ENCODE measurements around the gene PITX2. TPM values are rescaled to one million over a fixed set of nuclear protein-coding genes. Genes with fewer than 3 reads are reported as not detected.

Gene PITX2
- total and polyA plus RNA-seq, 7 experiments from 2014 or later = not detected

- H3K9me3 Mint-ChIP-seq = peaks cover 0 to 66% (median 23%) of the 10 kb centered on the region in 11 donors
- Histone ChIP-seq H3K4me3 (ENCODE audit: low read length) (no peak overlapping the region), H3K9me3 (ENCODE audit: control insufficient read depth in 2 of 3, low read length in 3 of 3) (no peaks in the 10 kb centered on the region), H3K27ac (ENCODE audit: low read depth, low read length) (no peak overlapping the region), H3K4me1 (ENCODE audit: control insufficient read depth in 2 of 2, insufficient read depth in 2 of 2, low read length in 2 of 2) (no peaks in the 10 kb centered on the region), H3K36me3 (ENCODE audit: control insufficient read depth in 2 of 3, insufficient read depth in 3 of 3, low read length in 3 of 3) (no peaks in the 10 kb centered on the region), H3K27me3 (ENCODE audit: control insufficient read depth in 2 of 2, insufficient read depth in 2 of 2, low read length in 2 of 2) (peaks cover 4 to 53% of the 10 kb centered on the region in 2 donors)
- peaks cover 5 to 20% (median 12%) of the 10 kb centered on the region in 7 donors for H3K4me1 Mint-ChIP-seq
- peak overlapping the region in 1 of 10 donors; percentile 37 for H3K4me3 Mint-ChIP-seq
- CTCF ChIA-PET = no interaction called here
- DNase-seq (no peak), ATAC-seq (no peak)
- peaks cover 76 to 92% (median 79%) of the 10 kb centered on the region in 5 donors for H3K27me3 Mint-ChIP-seq
- intact Hi-C loops (cut with micrococcal nuclease) = no loop called here
- POLR2A ChIA-PET = no interaction called here
- peak overlapping the region in 1 of 9 donors; percentile 56 for H3K27ac Mint-ChIP-seq
- peaks cover 0 to 29% (median 9%) of the 10 kb centered on the region in 5 donors for H3K36me3 Mint-ChIP-seq
These were observed 14.0 kb upstream of the PITX2 start for GRCh38 chr4:110636680-110637407.

- POLR2A ChIA-PET = no interaction called here
- H3K4me1 Mint-ChIP-seq = peaks cover 8 to 26% (median 14%) of the 10 kb centered on the region in 7 donors
These were observed 13.3 kb upstream of the PITX2 start for GRCh38 chr4:110636171-110636679.

GRCh38 chr4:110635163-110635865, 12.4 kb upstream of the PITX2 start:
- H3K27me3 ChIP-seq (ENCODE audit: control insufficient read depth in 2 of 2, insufficient read depth in 2 of 2, low read length in 2 of 2) = peaks cover 3 to 62% of the 10 kb centered on the region in 2 donors
- intact Hi-C loops (cut with micrococcal nuclease) = no loop called here
- CTCF ChIA-PET = no interaction called here

More at GRCh38 chr4:110636171-110636679, 13.3 kb upstream of the PITX2 start:
- H3K36me3 ChIP-seq (ENCODE audit: control insufficient read depth in 2 of 3, insufficient read depth in 3 of 3, low read length in 3 of 3) = no peaks in the 10 kb centered on the region
- H3K9me3 Mint-ChIP-seq = peaks cover 0 to 64% (median 24%) of the 10 kb centered on the region in 11 donors
- DNase-seq (no peak), ATAC-seq (no peak)
- CTCF ChIA-PET = no interaction called here
- no peaks in the 10 kb centered on the region for H3K4me1 ChIP-seq (ENCODE audit: control insufficient read depth in 2 of 2, insufficient read depth in 2 of 2, low read length in 2 of 2)
- intact Hi-C loops (cut with micrococcal nuclease) = no loop called here
- H3K27ac ChIP-seq (ENCODE audit: low read depth, low read length) = no peak overlapping the region
- H3K4me3 ChIP-seq (ENCODE audit: low read length) = no peak overlapping the region
- H3K27ac Mint-ChIP-seq = no peak overlapping the region
- peaks cover 76 to 92% (median 77%) of the 10 kb centered on the region in 5 donors for H3K27me3 Mint-ChIP-seq
- H3K27me3 ChIP-seq (ENCODE audit: control insufficient read depth in 2 of 2, insufficient read depth in 2 of 2, low read length in 2 of 2) = peaks cover 3 to 56% of the 10 kb centered on the region in 2 donors
- H3K4me3 Mint-ChIP-seq = no peak overlapping the region
- no peaks in the 10 kb centered on the region for H3K9me3 ChIP-seq (ENCODE audit: control insufficient read depth in 2 of 3, low read length in 3 of 3)
- H3K36me3 Mint-ChIP-seq = peaks cover 0 to 30% (median 8%) of the 10 kb centered on the region in 5 donors

GRCh38 chr4:110634350-110635162, 11.7 kb upstream of the PITX2 start:
- H3K9me3 ChIP-seq (ENCODE audit: control insufficient read depth in 2 of 3, low read length in 3 of 3) = peaks cover 0 to 5% (median 0%) of the 10 kb centered on the region in 3 experiments
- POLR2A ChIA-PET = no interaction called here
- CTCF ChIA-PET = no interaction called here

More at GRCh38 chr4:110635163-110635865, 12.4 kb upstream of the PITX2 start:
- POLR2A ChIA-PET = no interaction called here
- Mint-ChIP-seq H3K27ac (no peak overlapping the region), H3K9me3 (peaks cover 0 to 66% (median 28%) of the 10 kb centered on the region in 11 donors), H3K4me3 (no peak overlapping the region), H3K27me3 (peaks cover 75 to 92% (median 77%) of the 10 kb centered on the region in 5 donors), H3K36me3 (peaks cover 0 to 28% (median 9%) of the 10 kb centered on the region in 5 donors), H3K4me1 (peaks cover 12 to 34% (median 18%) of the 10 kb centered on the region in 7 donors)
- Histone ChIP-seq H3K27ac (ENCODE audit: low read depth, low read length) (no peak overlapping the region), H3K9me3 (ENCODE audit: control insufficient read depth in 2 of 3, low read length in 3 of 3) (no peaks in the 10 kb centered on the region), H3K4me1 (ENCODE audit: control insufficient read depth in 2 of 2, insufficient read depth in 2 of 2, low read length in 2 of 2) (no peaks in the 10 kb centered on the region), H3K4me3 (ENCODE audit: low read length) (no peak overlapping the region), H3K36me3 (ENCODE audit: control insufficient read depth in 2 of 3, insufficient read depth in 3 of 3, low read length in 3 of 3) (no peaks in the 10 kb centered on the region)
- ATAC-seq = no peak
- no peak for DNase-seq

GRCh38 chr4:110633358-110634341, 10.8 kb upstream of the PITX2 start:
- Mint-ChIP-seq H3K36me3 (peaks cover 0 to 22% (median 9%) of the 10 kb centered on the region in 5 donors), H3K27me3 (peaks cover 72 to 91% (median 75%) of the 10 kb centered on the region in 5 donors), H3K27ac (peak overlapping the region in 2 of 9 donors; percentile 45 to 74), H3K4me3 (peak overlapping the region in 7 of 10 donors; percentile 3 to 44 (median 27)), H3K4me1 (peaks cover 13 to 40% (median 18%) of the 10 kb centered on the region in 7 donors), H3K9me3 (peaks cover 0 to 66% (median 32%) of the 10 kb centered on the region in 11 donors)
- intact Hi-C loops (cut with micrococcal nuclease) = loop anchor here in 1 of 2 donors (5.0 kb wide), 1 partner anchor 649 kb away; no protein-coding TSS in a partner anchor
- ATAC-seq (no peak), DNase-seq (no peak)
- POLR2A ChIA-PET = no interaction called here
- peaks cover 3 to 65% of the 10 kb centered on the region in 2 donors for H3K27me3 ChIP-seq (ENCODE audit: control insufficient read depth in 2 of 2, insufficient read depth in 2 of 2, low read length in 2 of 2)
- H3K27ac ChIP-seq (ENCODE audit: low read depth, low read length) = no peak overlapping the region
- no peaks in the 10 kb centered on the region for H3K4me1 ChIP-seq (ENCODE audit: control insufficient read depth in 2 of 2, insufficient read depth in 2 of 2, low read length in 2 of 2)
- H3K36me3 ChIP-seq (ENCODE audit: control insufficient read depth in 2 of 3, insufficient read depth in 3 of 3, low read length in 3 of 3) = no peaks in the 10 kb centered on the region
- CTCF ChIA-PET = no interaction called here
- H3K9me3 ChIP-seq (ENCODE audit: control insufficient read depth in 2 of 3, low read length in 3 of 3) = peaks cover 0 to 5% (median 0%) of the 10 kb centered on the region in 3 experiments
- H3K4me3 ChIP-seq (ENCODE audit: low read length) = no peak overlapping the region

More at GRCh38 chr4:110634350-110635162, 11.7 kb upstream of the PITX2 start:
- DNase-seq (no peak), ATAC-seq (no peak)
- Mint-ChIP-seq H3K27me3 (peaks cover 75 to 91% (median 76%) of the 10 kb centered on the region in 5 donors), H3K9me3 (peaks cover 0 to 68% (median 31%) of the 10 kb centered on the region in 11 donors), H3K27ac (peak overlapping the region in 1 of 9 donors; percentile 47), H3K4me1 (peaks cover 12 to 34% (median 18%) of the 10 kb centered on the region in 7 donors), H3K36me3 (peaks cover 0 to 22% (median 9%) of the 10 kb centered on the region in 5 donors), H3K4me3 (peak overlapping the region in 1 of 10 donors; percentile 14)
- Histone ChIP-seq H3K36me3 (ENCODE audit: control insufficient read depth in 2 of 3, insufficient read depth in 3 of 3, low read length in 3 of 3) (no peaks in the 10 kb centered on the region), H3K4me1 (ENCODE audit: control insufficient read depth in 2 of 2, insufficient read depth in 2 of 2, low read length in 2 of 2) (no peaks in the 10 kb centered on the region), H3K27me3 (ENCODE audit: control insufficient read depth in 2 of 2, insufficient read depth in 2 of 2, low read length in 2 of 2) (peaks cover 3 to 66% of the 10 kb centered on the region in 2 donors), H3K4me3 (ENCODE audit: low read length) (no peak overlapping the region), H3K27ac (ENCODE audit: low read depth, low read length) (no peak overlapping the region)
- intact Hi-C loops (cut with micrococcal nuclease) = loop anchor here in 1 of 2 donors (5.0 kb wide), 1 partner anchor 648 kb away; no protein-coding TSS in a partner anchor
